DMS114 treated with DMSO at 0.1 percent for 48 hours (cell line): ENCODE data around the gene UIMC1.
"Not testable (repeated sequence)": the region's sequence is repeated elsewhere in the genome, so short reads cannot be mapped to it uniquely, and the experiment has no call there.

Experiments used
- DNase-seq: peaks from one replicate; lab custom pipeline; 2025; ENCODE audit not compliant: unreplicated experiment; lab: John Stamatoyannopoulos, UW

UIMC1 gene

DNA sequence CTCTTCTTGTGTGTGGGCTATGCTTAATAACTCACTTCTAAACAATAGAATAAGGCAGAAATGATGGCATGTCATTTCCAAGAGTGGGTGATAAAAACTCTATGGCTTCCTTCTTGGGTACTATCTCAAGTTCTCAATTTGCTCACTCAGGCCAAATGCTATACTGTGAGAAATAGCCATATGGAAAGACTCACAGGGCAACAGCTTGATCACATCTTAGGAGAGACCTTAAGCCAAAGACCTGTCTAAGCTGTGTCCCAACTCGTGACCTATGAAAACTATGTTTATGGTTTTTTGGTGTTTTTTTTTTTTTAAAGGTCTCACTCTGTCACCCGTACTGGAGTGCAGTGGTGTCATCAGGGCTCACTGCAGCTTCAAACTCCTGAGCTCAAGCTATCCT lies 2.1 kb upstream of the UIMC1 start:
- DNase-seq: no peak

DNA sequence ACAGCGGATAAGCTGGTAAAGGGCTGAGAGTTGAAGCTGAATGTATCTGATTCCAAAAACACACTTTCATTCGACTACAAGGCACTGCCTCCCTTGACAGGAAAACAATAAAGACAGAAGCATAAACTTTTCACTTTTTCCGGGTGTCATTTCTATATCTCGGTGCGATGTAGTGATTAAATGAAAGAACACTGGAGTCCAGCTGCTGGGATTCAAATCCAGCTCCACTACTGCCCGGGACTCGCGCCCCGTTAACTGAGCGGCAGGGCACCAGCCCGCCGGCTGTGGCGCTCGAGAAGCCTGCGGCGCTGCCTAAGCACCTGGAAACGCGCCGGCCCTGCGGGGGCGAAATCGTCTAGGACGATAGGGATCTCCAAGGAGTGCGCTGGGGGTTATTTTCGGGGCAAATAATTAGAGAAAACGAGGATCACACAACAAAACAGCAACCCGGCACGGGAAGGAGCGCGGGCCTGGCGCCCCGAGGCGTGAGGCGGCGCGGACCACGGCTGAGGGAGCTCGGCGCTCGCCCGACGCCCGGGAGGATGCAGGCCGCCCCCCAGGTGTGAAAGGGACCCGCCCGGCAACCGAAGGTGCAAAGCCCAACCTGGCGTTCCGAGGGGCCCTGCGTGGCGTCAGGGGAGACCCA lies 837 bp downstream of the UIMC1 start:
- peak; percentile 25 for DNase-seq

DNA sequence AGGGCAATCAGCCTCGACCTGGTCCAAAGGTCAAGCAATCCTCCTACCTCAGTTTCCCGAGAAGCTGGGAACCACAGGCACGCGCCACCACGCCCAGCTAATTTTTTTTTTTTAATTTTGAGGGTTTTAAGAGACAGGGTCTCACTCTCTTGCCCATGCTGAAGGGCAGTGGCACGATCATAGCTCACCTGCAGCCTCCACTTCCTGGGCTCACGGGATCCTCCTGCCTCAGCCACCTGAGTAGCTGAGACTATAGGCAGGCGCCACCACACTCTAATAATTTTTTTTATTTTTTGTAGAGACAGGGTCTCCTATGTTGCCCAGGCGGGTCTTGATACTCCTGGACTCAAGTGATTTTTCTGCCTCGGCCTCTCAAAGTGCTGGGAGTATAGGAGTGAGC lies 1.6 kb downstream of the UIMC1 start:
- no peak for DNase-seq

GRCh38 chr5:177003649-177004048 lies 2.9 kb downstream of the UIMC1 start:
- DNase-seq: no peak

- DNase-seq: not testable (repeated sequence)
These were observed 7.1 kb downstream of the UIMC1 start for GRCh38 chr5:176999526-176999925.

DNA sequence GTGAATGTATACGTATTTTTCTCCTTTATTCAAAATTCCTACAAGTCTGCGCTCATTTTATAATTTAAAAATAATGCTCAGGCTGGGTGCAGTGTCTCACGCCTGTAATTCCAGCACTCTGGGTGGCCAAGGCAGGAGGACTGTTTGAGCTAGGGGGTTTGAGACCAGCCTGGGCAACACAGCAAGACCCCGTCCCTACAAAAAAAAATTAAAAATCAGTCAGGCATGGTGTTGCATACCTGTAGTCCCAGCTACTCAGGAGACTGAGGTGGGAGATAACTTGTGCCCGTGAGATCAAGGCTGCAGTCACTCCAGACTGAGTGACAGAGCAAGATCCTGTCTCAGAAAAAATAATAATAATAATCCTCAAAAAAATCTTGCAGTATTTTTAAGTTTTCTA lies 7.8 kb downstream of the UIMC1 start:
- DNase-seq: no peak

GRCh38 chr5:176996780-176997179 lies 9.8 kb downstream of the UIMC1 start:
- DNase-seq: no peak

GRCh38 chr5:176995896-176996767 lies 10.4 kb downstream of the UIMC1 start:
- DNase-seq: no peak

- DNase-seq: no peak
These were observed 11.5 kb downstream of the UIMC1 start for GRCh38 chr5:176995122-176995490.

- DNase-seq: no peak
These were observed 12.0 kb downstream of the UIMC1 start for GRCh38 chr5:176994460-176995121.

- DNase-seq: not testable (repeated sequence)
These were observed 13.5 kb downstream of the UIMC1 start for GRCh38 chr5:176993081-176993480.

DNA sequence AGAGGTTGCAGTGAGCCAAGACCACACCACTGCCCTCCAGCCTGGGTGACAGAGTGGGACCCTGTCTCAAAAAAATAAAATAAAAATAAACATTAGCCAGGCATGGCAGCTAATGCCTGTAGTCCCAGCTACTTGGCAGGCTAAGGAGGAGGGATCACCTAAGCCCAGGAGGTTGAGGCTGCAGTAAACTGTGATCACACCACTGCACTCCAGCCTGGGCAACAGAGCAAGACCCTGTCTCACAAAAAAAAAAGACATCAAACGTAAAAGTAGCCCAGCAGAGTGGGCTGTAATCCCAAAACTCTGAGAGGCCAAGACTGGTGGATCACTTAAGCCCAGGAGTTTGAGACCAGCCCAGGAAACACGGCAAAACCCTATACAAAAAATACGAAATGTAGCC lies 19.0 kb downstream of the UIMC1 start:
- DNase-seq: no peak

DNA sequence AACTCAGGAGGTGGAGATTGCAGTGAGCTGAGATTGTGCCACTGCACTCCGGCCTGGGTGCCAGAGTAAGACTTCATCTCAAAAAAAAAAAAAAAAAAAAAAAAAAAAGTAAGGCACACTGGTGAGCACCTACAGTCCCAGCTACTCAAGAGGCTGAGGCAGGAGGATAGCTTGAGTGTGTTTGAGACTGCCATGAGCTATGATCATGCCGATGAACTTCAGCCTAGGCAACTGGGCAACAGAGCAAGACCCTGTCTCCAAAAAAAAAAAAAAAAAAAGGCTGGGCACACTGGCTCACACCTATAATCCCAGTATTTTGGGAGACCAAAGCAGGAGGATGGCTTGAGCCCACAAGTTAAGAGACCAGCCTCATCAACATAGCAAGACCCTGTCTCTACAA lies 20.3 kb downstream of the UIMC1 start:
- DNase-seq: no peak

DNA sequence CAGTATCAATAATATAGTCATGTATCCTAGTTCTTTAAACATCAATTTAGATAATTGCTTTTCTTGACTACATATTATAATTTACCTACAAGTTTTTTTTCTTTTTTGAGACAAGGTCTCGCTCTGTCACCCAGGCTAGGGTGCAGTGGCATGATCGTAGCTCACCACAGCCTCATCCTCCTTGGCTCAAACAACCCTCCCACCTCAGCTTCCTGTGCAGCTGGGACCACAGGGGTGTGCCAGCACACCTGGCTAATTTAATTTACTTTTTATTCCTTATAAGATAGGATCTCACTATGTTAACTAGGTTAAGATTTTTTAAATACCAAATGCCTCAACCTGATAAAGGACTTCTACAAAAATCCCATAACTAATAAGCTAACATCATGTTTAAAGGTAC lies 21.1 kb downstream of the UIMC1 start:
- DNase-seq: no peak

- DNase-seq: not testable (repeated sequence)
These were observed 22.4 kb downstream of the UIMC1 start for GRCh38 chr5:176984176-176984575.

- DNase-seq: not testable (repeated sequence)
These were observed 23.0 kb downstream of the UIMC1 start for GRCh38 chr5:176983593-176983992.

DNA sequence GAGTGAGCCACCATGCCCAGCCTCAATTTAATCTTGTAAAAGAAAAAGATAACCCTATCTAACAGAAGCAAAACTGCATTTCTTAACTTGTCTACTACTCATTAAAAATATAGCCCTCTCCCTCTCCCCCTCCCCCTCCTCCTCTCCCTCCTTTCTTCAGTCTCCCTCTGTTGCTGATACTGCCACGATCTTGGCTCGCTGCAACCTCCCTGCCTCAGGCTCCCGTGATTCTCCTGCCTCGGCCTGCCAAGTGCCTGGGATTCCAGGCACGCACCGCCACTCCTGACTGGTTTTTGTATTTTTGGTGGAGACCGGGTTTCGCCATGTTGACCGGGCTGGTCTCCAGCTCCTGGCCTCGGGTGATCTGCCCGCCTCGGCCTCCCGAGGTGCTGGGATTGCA lies 23.5 kb downstream of the UIMC1 start:
- DNase-seq: not testable (repeated sequence)

DNA sequence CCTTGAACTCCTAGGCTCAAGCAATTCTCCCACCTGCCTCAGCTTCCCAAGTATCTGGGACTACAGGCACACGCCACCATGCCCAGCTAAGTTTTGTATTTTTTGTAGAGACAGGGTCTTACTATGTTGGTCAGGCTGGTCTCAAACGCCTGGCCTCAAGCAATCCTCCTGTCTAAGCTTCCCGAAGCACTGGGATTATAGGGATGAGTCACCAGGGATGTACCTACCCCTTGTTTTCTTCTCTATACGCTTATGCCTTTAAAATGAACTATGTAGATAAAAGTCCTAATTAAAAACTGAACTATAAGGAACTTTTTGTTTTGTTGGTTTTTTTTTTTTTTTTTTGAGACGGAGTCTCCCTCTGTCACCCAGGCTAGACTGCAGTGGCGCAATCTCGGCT lies 25.8 kb downstream of the UIMC1 start:
- no peak for DNase-seq

GRCh38 chr5:176979669-176980068 lies 26.9 kb downstream of the UIMC1 start:
- no peak for DNase-seq

DNA sequence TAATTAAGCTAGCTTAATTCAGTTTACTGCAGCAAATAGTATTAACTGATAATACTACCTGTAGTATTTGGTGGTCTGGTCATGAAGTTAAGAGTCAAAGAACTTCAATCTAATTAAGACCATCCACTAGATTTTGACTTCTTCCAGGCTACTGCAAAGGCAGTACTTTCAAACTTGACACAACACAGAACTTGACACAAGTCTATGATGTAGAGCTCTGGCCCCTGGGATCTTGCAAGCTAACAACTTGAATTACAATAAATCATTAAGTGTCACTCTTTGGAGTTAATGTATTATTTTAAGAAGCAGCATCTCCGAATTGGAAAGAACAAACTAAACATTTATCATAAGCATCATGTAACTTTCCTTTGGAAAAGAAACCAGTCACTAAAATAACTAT lies 40.9 kb downstream of the UIMC1 start:
- no peak for DNase-seq

DNA sequence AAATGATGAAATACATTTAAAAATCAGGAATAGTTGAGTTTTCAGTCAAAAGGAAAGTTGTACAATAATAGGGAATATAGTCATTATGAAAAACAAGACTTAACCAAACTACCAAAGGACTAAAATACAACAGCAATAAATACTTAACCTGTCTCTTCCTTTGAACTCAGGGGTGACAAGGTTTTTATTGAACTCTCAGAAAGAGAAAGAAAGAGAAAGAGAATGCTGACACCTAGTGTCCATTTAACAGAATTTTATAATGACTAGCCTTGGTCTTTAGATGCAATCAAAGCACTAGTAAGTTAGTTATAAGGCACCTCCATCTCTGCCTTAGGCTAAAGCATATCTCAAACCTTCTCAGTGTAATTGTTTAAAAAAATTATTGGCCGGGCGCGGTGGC lies 47.5 kb downstream of the UIMC1 start:
- peak; percentile 57 for DNase-seq

DNA sequence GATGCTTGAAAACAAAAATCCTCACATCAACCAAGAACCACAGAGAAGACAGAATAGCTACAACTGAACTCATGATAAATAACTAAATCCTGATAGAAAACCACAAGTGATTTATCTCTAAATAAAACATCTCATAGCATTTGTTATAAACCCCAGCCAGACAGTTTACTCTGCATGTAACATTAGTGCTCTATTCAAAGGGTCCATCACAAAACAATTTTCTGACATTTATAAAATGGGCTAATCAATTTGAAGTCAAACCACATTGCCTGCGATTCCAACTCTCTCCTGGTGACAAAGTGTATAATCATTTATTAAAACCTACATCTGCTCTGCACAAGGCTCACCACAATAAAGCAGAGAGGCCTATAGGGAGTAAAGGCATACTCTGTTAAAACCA lies 49.8 kb downstream of the UIMC1 start:
- no peak for DNase-seq
